Bronchial epithelial cell (primary cell): ENCODE measurements around the gene ARSG. TPM values are rescaled to one million over a fixed set of nuclear protein-coding genes. Genes with fewer than 3 reads are reported as not detected.
"Not testable (repeated sequence)": the region's sequence is repeated elsewhere in the genome, so short reads cannot be mapped to it uniquely, and the experiment has no call there.

Experiments used
- DNase-seq: peaks from one replicate; pipeline ENCODE4 v3.0.0-alpha.2; 2010; ENCODE audit warnings: low read depth
- FAIRE-seq: peaks from 2 replicates; lab custom pipeline; 2011; peaks lifted over from hg19 to GRCh38; lab: Jason Lieb, UNC
- H3K27me3 ChIP-seq: 2 replicates; pipeline ENCODE4 v1.5.1; 2011; ENCODE audit warnings: low read length; ENCODE audit not compliant: control insufficient read depth, insufficient read depth
- H3K36me3 ChIP-seq: 2 replicates; pipeline ENCODE4 v1.5.1; 2011; ENCODE audit warnings: low read length; ENCODE audit not compliant: control insufficient read depth, insufficient read depth
- H3K4me3 ChIP-seq: 2 replicates; pipeline ENCODE4 v1.5.1; 2011; ENCODE audit warnings: mild to moderate bottlenecking, low read depth, low read length, control low read depth
- total RNA-seq: library from RNA; depleted of rRNA; stranded (reverse); fragments of >200 nt; gene quantifications from 2 replicates; pipeline ENCODE4 v1.2.1, GENCODE V29; 2014
- TF ChIP-seq, protein P1 (sequence below): IDR thresholded peaks from 2 replicates; pipeline ENCODE4 v1.5.1; 2011; ENCODE audit warnings: mild to moderate bottlenecking, moderate library complexity, low read length, control low read depth, inconsistent platforms; ENCODE audit not compliant: insufficient read depth, severe bottlenecking

The ARSG gene
- total RNA-seq, 1 donor from 2014 or later, result 0.79 TPM

DNA sequence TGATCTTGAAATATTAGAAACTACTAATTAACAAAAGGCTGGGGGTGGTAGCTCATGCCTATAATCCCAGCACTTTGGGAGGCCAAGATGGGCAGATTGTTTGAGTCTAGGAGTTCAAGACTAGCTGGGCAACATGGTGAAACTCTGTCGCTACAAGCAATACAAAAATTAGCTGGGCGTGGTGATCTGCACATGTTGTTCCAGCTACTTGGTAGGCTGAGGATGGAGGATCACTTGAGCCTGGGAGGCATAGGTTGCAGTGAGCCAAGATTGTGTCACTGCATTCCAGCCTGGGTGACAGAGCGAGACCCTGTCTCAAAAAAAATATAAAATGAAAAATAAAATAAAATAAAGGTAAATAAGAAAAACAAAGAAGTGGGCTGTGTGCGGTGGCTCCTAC lies 66.6 kb downstream of the ARSG start:
- no peaks in the 10 kb centered on the region for H3K27me3 ChIP-seq
- DNase-seq (no peak), FAIRE-seq (no peak)
- TF ChIP-seq, protein P1, sequence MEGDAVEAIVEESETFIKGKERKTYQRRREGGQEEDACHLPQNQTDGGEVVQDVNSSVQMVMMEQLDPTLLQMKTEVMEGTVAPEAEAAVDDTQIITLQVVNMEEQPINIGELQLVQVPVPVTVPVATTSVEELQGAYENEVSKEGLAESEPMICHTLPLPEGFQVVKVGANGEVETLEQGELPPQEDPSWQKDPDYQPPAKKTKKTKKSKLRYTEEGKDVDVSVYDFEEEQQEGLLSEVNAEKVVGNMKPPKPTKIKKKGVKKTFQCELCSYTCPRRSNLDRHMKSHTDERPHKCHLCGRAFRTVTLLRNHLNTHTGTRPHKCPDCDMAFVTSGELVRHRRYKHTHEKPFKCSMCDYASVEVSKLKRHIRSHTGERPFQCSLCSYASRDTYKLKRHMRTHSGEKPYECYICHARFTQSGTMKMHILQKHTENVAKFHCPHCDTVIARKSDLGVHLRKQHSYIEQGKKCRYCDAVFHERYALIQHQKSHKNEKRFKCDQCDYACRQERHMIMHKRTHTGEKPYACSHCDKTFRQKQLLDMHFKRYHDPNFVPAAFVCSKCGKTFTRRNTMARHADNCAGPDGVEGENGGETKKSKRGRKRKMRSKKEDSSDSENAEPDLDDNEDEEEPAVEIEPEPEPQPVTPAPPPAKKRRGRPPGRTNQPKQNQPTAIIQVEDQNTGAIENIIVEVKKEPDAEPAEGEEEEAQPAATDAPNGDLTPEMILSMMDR, result no peak
- H3K4me3 ChIP-seq, result no peak overlapping the region
- H3K36me3 ChIP-seq, result no peaks in the 10 kb centered on the region

DNA sequence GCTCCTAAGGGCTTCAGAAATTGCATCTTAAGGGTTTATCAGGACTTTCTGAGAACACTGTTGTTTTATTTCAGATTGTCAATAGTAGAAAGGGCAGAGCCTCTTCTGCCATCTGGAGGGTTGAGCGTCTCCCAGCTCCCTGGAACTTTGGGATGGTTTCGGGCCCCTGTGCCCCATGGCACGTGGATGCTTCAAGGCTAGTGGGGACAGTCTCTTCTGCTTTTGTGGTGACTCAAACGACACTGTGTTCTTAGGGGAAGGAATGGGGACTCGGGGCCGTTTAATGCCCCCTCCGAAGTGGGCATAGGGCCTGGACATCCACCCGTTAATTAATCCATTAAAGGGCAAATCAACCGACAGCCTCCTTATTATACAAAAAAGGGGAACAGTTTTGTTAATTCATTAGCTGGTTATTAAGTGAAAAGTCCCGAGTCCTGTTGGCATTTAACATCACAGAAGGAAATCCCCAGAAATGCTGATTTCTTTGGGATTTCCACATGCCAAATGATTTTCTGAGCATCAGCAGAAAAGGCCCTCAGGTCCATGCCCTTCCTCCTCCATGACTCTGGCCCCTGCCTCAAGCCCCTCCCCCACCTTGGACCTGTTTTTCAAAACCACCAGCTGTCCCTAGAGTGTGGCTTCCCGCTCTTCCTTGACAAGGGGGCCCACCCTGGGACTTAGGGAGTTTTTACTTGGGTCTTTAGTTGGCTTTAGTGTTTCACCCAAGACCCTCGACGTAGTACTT lies 68.7 kb downstream of the ARSG start:
- H3K27me3 ChIP-seq, result no peaks in the 10 kb centered on the region
- no peaks in the 10 kb centered on the region for H3K36me3 ChIP-seq
- TF ChIP-seq, protein P1, result no peak
- DNase-seq (no peak), FAIRE-seq (no peak)
- no peak overlapping the region for H3K4me3 ChIP-seq

DNA sequence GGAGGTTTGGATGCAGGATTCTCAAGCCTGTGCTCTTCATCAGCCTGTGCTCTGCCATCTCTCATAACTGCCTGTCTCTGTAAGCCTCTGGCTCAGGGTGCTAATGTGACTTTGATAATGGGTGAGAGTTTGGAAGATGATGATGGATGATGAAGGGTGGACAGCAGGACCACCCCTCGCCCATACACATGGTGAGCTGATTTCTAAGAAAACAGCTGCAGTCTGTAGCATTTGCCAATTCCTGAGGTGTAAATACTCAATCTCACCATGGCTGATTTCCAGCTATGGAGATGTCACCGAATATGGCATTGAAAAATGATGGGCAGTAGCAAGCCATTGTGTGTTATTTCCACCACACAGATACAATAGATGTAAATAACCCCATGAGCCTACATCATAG lies 74.2 kb downstream of the ARSG start:
- Histone ChIP-seq H3K36me3 (no peaks in the 10 kb centered on the region), H3K27me3 (no peaks in the 10 kb centered on the region), H3K4me3 (no peak overlapping the region)
- DNase-seq (no peak), FAIRE-seq (no peak)
- TF ChIP-seq, protein P1, result no peak

DNA sequence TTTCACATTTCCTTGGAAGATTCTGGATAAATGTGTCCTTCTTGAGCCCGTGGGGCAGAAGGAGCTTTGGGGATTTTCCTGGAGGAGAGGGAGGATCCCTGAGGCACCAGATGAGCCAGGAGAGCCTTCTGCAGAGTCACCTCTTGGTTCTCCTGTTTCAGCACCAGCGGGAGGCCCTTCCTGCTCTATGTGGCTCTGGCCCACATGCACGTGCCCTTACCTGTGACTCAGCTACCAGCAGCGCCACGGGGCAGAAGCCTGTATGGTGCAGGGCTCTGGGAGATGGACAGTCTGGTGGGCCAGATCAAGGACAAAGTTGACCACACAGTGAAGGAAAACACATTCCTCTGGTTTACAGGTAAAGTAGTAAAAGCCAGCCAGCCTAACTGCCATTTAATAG lies 77.1 kb downstream of the ARSG start:
- FAIRE-seq, result no peak
- TF ChIP-seq, protein P1, result no peak
- Histone ChIP-seq H3K27me3 (no peaks in the 10 kb centered on the region), H3K4me3 (no peak overlapping the region), H3K36me3 (no peaks in the 10 kb centered on the region)
- no peak for DNase-seq

DNA sequence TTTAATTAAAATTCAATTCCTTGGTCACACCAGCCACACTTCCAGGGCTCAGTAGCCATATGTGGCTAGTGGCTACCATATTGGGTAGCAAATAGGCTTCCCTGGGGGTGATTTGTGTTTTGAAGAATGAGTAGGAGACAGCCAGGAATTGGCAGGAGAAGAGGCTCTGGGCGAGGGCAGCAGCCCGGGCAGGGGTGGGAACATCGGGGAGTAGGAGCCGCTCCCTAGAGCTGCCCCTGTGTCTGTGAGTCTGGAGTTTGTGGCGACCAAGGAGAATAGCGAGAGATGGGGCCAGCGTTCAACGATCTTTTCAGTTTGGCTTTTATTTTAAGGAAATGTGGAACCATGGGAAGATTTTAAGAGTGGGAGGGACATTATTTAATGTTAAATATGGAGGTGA lies 84.3 kb downstream of the ARSG start:
- Histone ChIP-seq H3K27me3 (no peaks in the 10 kb centered on the region), H3K36me3 (no peaks in the 10 kb centered on the region), H3K4me3 (no peak overlapping the region)
- no peak for DNase-seq
- FAIRE-seq, result no peak
- TF ChIP-seq, protein P1, result no peak

DNA sequence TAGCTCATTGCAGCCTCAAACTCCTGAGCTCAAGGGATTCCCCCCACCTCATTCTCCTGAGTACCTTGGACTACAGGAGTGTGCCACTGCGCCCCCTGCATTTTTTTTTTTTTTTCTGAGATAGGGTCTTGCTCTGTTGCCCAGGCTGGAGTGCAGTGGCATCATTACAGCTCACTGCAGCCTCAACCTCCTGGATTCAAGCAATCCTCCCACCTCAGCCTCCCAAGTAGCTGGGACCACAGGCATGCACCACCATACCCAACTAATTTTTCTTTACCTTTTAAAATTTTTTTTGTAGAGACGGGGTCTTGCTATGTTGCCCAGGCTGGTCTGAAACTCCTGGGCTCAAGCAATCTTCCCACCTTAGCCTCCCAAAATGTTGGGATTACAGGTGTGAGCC lies 84.9 kb downstream of the ARSG start:
- H3K36me3 ChIP-seq, FAIRE-seq, DNase-seq, H3K4me3 ChIP-seq, H3K27me3 ChIP-seq: not testable (repeated sequence)
